Neuronal stem cell (in vitro differentiated cells): ENCODE results near the gene KIAA0825.

Experiments
- DNase-seq: peaks from one replicate; pipeline ENCODE4 v3.0.0-alpha.2; 2013; ENCODE audit warnings: low spot score
- H2AFZ ChIP-seq: one replicate; pipeline ENCODE4 v1.6.1; 2013; ENCODE audit warnings: mild to moderate bottlenecking, low read length, inconsistent platforms
- H2AK5ac ChIP-seq: 2 replicates; pipeline ENCODE4 v1.6.1; 2013; ENCODE audit warnings: low read depth, mild to moderate bottlenecking, inconsistent platforms, low read length, moderate library complexity, mixed read lengths
- H2BK120ac ChIP-seq: 2 replicates; pipeline ENCODE4 v1.6.1; 2013; ENCODE audit warnings: low read depth, mild to moderate bottlenecking, inconsistent platforms, low read length, moderate library complexity, mixed read lengths
- H2BK12ac ChIP-seq: one replicate; pipeline ENCODE4 v1.6.1; 2013; ENCODE audit warnings: low read length, inconsistent platforms
- H2BK15ac ChIP-seq: 2 replicates; pipeline ENCODE4 v1.6.1; 2013; ENCODE audit warnings: mild to moderate bottlenecking, low read length, inconsistent platforms, mixed read lengths
- H2BK5ac ChIP-seq: one replicate; pipeline ENCODE4 v1.6.1; 2013; ENCODE audit warnings: inconsistent platforms, mild to moderate bottlenecking, low read length, moderate library complexity
- H3K14ac ChIP-seq: one replicate; pipeline ENCODE4 v1.6.1; 2013; ENCODE audit warnings: low read length, inconsistent platforms
- H3K18ac ChIP-seq: 2 replicates; pipeline ENCODE4 v1.6.1; 2013; ENCODE audit warnings: low read length, inconsistent platforms
- H3K23ac ChIP-seq: 2 replicates; pipeline ENCODE4 v1.6.1; 2013; ENCODE audit warnings: low read depth, mild to moderate bottlenecking, mixed read lengths, low read length, inconsistent platforms; ENCODE audit not compliant: poor library complexity
- H3K27ac ChIP-seq: replicated peaks from 3 replicates; pipeline ENCODE4 v1.5.1; 2013; ENCODE audit warnings: low read length, inconsistent platforms
- H3K27me3 ChIP-seq, 3 experiments: 2 replicates each; pipeline ENCODE4 v1.6.1; 2013; ENCODE audit warnings: low read length in 3 of 3, mild to moderate bottlenecking in 2 of 3, inconsistent platforms in 1 of 3, low read depth in 1 of 3, mixed read lengths in 1 of 3, moderate library complexity in 1 of 3; ENCODE audit not compliant: control insufficient read depth in 3 of 3, insufficient read depth in 3 of 3
- H3K36me3 ChIP-seq, 2 donors: replicated peaks in 1 of 2; 2 replicates each; pipeline ENCODE4 v1.6.1; 2013; ENCODE audit warnings: low read length in 2 of 2; ENCODE audit not compliant: control insufficient read depth in 2 of 2, insufficient read depth in 2 of 2
- H3K4ac ChIP-seq: 2 replicates; pipeline ENCODE4 v1.6.1; 2013; ENCODE audit warnings: inconsistent platforms, mild to moderate bottlenecking, low read length, moderate library complexity
- H3K4me1 ChIP-seq, 2 donors: 1 replicate in 1 of 2; 2 replicates in 1 of 2; pipeline ENCODE4 v1.6.1; 2013; ENCODE audit warnings: low read length in 2 of 2, low read depth in 1 of 2; ENCODE audit not compliant: control insufficient read depth in 2 of 2, insufficient read depth in 1 of 2
- H3K4me2 ChIP-seq: one replicate; pipeline ENCODE4 v1.6.1; 2013; ENCODE audit warnings: mild to moderate bottlenecking, low read length, inconsistent platforms; ENCODE audit not compliant: insufficient read depth, poor library complexity, severe bottlenecking
- H3K4me3 ChIP-seq, 2 donors: 2 replicates each; pipeline ENCODE4 v1.5.1; 2013; ENCODE audit warnings: low read length in 2 of 2, mild to moderate bottlenecking in 2 of 2, inconsistent platforms in 1 of 2, moderate library complexity in 1 of 2
- H3K79me1 ChIP-seq: one replicate; pipeline ENCODE4 v1.6.1; 2013; ENCODE audit warnings: low read depth, mild to moderate bottlenecking, inconsistent platforms, low read length, moderate library complexity
- H3K9ac ChIP-seq: one replicate; pipeline ENCODE4 v1.6.1; 2013; ENCODE audit warnings: mild to moderate bottlenecking, low read depth, low read length, inconsistent platforms; ENCODE audit not compliant: poor library complexity
- H3K9me3 ChIP-seq, 2 donors: replicated peaks in 1 of 2; 2 replicates each; pipeline versions ENCODE3 to v1.6.1; 2013; ENCODE audit warnings: low read length in 2 of 2, mild to moderate bottlenecking in 2 of 2, inconsistent platforms in 1 of 2, low read depth in 1 of 2, mixed read lengths in 1 of 2, moderate library complexity in 1 of 2; ENCODE audit not compliant: control insufficient read depth in 2 of 2, insufficient read depth in 1 of 2
- H4K8ac ChIP-seq: one replicate; pipeline ENCODE4 v1.6.1; 2013; ENCODE audit warnings: low read depth, mild to moderate bottlenecking, inconsistent platforms, low read length, moderate library complexity
- H4K91ac ChIP-seq: one replicate; pipeline ENCODE4 v1.6.1; 2013; ENCODE audit warnings: low read length, low read depth, mild to moderate bottlenecking, inconsistent platforms; ENCODE audit not compliant: poor library complexity
- WGBS, 2 donors: extraction: QIAGEN DNeasy Blood & Tissue Kit; methylation state at CpG; one replicate each; pipeline ENCODE4 v1.1.7; 2013; ENCODE audit warnings: missing lambda C conversion rate in 2 of 2, mixed read lengths in 1 of 2; ENCODE audit not compliant: insufficient read length in 2 of 2, insufficient replicate concordance in 1 of 2; ENCODE audit errors: extremely low coverage in 2 of 2; 5-methylcytosine and 5-hydroxymethylcytosine counted together

The KIAA0825 gene

DNA sequence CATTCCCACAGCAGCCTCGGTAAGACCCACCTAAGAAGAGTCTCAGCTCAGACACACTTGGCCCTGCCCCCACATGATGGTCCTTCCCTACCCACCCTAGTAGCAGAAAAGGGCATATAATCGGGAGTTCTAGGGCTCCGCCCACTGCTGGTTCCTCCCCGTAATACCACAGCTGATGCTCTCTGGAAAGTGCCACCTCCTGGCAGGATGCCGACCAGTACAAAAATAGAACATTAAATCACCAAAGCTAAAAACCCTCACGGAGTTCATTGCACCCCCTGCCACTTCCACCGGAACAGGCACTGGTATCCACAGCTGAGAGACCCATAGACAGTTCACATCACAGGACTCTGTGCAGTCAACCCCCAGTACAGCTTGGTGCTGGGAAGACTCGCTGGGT is 271.3 kb downstream of the KIAA0825 start:
- Histone ChIP-seq H2BK12ac (no peak overlapping the region), H3K18ac (no peak overlapping the region), H3K4me3 (no peak overlapping the region), H3K9me3 (peaks cover 0 to 14% of the 10 kb centered on the region in 2 donors), H3K27me3 (no peaks in the 10 kb centered on the region), H3K14ac (no peak overlapping the region), H2BK15ac (no peak overlapping the region), H3K4ac (no peak overlapping the region), H2BK120ac (no peak overlapping the region), H3K9ac (no peak overlapping the region), H3K23ac (no peak overlapping the region), H3K4me1 (no peaks in the 10 kb centered on the region), H3K27ac (no peak overlapping the region), H2AFZ (no peak overlapping the region), H2BK5ac (no peak overlapping the region), H3K79me1 (no peaks in the 10 kb centered on the region), H3K4me2 (no peak overlapping the region), H4K8ac (no peak overlapping the region), H3K36me3 (no peaks in the 10 kb centered on the region), H4K91ac (no peak overlapping the region), H2AK5ac (no peak overlapping the region)
- no CpG with 5 or more reads among the region's 8 CpGs for WGBS, 2 donors
- no peak for DNase-seq

DNA sequence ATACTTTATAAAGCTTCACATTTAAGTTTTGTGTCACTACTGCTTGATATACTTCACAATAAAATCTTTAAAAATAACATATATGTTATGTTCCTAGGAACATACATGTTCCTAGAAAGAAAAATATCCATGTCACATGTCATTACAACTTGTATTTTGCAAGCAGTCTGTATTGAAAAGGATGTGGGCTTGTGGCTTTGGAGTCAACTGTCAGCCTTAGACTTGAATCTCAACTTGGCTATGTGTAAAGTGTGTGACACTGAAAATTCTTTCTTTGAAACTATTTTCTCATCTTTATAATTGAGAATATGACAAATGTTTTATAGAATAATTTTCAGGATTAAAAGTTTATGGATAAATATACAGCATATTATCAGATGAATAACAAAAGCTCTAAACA is 273.1 kb downstream of the KIAA0825 start:
- no peak overlapping the region for H3K27ac ChIP-seq
- H3K9ac ChIP-seq = no peak overlapping the region
- no peak overlapping the region for H4K8ac ChIP-seq
- no peak overlapping the region for H3K18ac ChIP-seq
- H2AFZ ChIP-seq = no peak overlapping the region
- no peak overlapping the region for H3K23ac ChIP-seq
- no peak overlapping the region for H3K14ac ChIP-seq
- no peaks in the 10 kb centered on the region for H3K27me3 ChIP-seq
- H4K91ac ChIP-seq = no peak overlapping the region
- no peak overlapping the region for H3K4me3 ChIP-seq
- H2BK15ac ChIP-seq = no peak overlapping the region
- H3K4ac ChIP-seq = no peak overlapping the region
- DNase-seq = no peak
- H2BK120ac ChIP-seq = no peak overlapping the region
- H3K36me3 ChIP-seq = no peaks in the 10 kb centered on the region
- H3K4me2 ChIP-seq = no peak overlapping the region
- no peaks in the 10 kb centered on the region for H3K79me1 ChIP-seq
- H2AK5ac ChIP-seq = no peak overlapping the region
- no peak overlapping the region for H2BK12ac ChIP-seq
- no peak overlapping the region for H2BK5ac ChIP-seq
- no peaks in the 10 kb centered on the region for H3K4me1 ChIP-seq
- H3K9me3 ChIP-seq = peaks cover 0 to 14% of the 10 kb centered on the region in 2 donors

DNA sequence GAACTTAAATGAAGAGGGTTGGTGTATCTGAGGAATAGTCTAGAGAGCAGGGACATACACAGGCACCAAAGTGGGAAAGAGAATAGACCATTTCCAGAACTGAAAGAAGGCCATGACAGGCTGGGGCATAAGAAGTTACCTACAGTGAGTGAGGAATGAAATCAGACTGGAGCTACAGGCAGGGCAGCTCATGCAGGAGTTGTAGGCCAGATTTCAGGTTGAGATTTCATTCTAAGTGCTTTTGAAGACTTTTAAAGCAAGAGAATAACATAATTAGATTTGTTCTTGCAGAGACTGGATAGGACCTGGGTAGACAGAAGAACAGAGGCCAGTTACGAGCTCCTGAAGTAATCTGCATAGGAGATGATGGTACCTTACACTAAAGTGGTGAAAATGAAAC is 280.8 kb downstream of the KIAA0825 start:
- Histone ChIP-seq H4K91ac (no peak overlapping the region), H3K79me1 (no peaks in the 10 kb centered on the region), H3K9me3 (no peaks in the 10 kb centered on the region), H4K8ac (no peak overlapping the region), H2BK15ac (no peak overlapping the region), H3K18ac (no peak overlapping the region), H2BK5ac (no peak overlapping the region), H3K4ac (no peak overlapping the region), H3K36me3 (no peaks in the 10 kb centered on the region), H3K4me2 (no peak overlapping the region), H2AFZ (no peak overlapping the region), H3K23ac (no peak overlapping the region), H3K14ac (no peak overlapping the region), H2BK120ac (no peak overlapping the region), H3K27ac (no peak overlapping the region), H3K27me3 (no peaks in the 10 kb centered on the region), H3K4me3 (no peak overlapping the region), H3K4me1 (no peaks in the 10 kb centered on the region), H2AK5ac (no peak overlapping the region), H3K9ac (no peak overlapping the region), H2BK12ac (no peak overlapping the region)
- no peak for DNase-seq
- no CpG with 5 or more reads among the region's 1 CpG for WGBS, 2 donors

DNA sequence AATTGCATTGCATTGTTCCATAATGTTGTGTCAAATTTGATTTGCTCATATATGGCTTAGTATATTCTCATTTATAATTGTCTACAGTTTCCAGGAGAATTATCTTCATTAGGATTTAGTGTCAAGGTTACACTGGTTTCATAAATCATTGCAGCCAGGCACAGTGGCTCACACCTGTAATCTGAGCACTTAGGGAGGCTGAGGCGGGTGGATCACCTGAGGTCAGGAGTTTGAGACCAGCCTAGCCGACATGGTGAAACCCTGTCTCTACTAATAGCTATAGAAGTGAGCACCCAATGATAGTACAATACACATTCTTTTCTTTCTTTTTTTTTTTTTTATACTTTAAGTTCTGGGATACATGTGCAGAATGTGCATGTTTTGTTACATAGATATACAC is 282.5 kb downstream of the KIAA0825 start:
- no peaks in the 10 kb centered on the region for H3K9me3 ChIP-seq
- no CpG with 5 or more reads among the region's 2 CpGs for WGBS, 2 donors
- DNase-seq = no peak
- no peak overlapping the region for H3K4ac ChIP-seq
- H3K27ac ChIP-seq = no peak overlapping the region
- no peak overlapping the region for H3K4me3 ChIP-seq
- H3K18ac ChIP-seq = no peak overlapping the region
- no peak overlapping the region for H2BK5ac ChIP-seq
- H4K8ac ChIP-seq = no peak overlapping the region
- H3K14ac ChIP-seq = no peak overlapping the region
- no peak overlapping the region for H4K91ac ChIP-seq
- H2BK15ac ChIP-seq = no peak overlapping the region
- H3K23ac ChIP-seq = no peak overlapping the region
- H3K4me2 ChIP-seq = no peak overlapping the region
- no peaks in the 10 kb centered on the region for H3K27me3 ChIP-seq
- H2BK120ac ChIP-seq = no peak overlapping the region
- no peak overlapping the region for H2AFZ ChIP-seq
- H3K9ac ChIP-seq = no peak overlapping the region
- H3K4me1 ChIP-seq = no peaks in the 10 kb centered on the region
- no peak overlapping the region for H2BK12ac ChIP-seq
- no peaks in the 10 kb centered on the region for H3K36me3 ChIP-seq
- H2AK5ac ChIP-seq = no peak overlapping the region
- H3K79me1 ChIP-seq = no peaks in the 10 kb centered on the region
